GM12891 (cell line): Measurements from ENCODE around the gene NKAIN2.

ENCODE experiments used
- POLR2AphosphoS5 ChIP-seq: IDR thresholded peaks from 2 replicates; pipeline ENCODE4 v1.6.1; 2011; ENCODE audit warnings: low read depth, low read length, control low read depth
- TAF1 ChIP-seq: IDR thresholded peaks from 2 replicates; pipeline ENCODE4 v1.6.1; 2011; ENCODE audit warnings: low read depth, low read length, control low read depth

GRCh38 chr6:124076336-124077048 is 272.8 kb downstream of the NKAIN2 start:
- TF ChIP-seq TAF1, result no peak
- TF ChIP-seq POLR2AphosphoS5, result no peak
